Transverse colon (tissue), 4 donors: ENCODE results near the gene PNPT1. TPM values are rescaled to one million over a fixed set of nuclear protein-coding genes. Genes with fewer than 3 reads are reported as not detected.
A peak's percentile ranks its signal among the peaks of the same experiment; 100 is the strongest.
"Not testable (repeated sequence)": the region's sequence is repeated elsewhere in the genome, so short reads cannot be mapped to it uniquely, and the experiment has no call there.

Experiments used
- DNase-seq: peaks from one replicate; pipeline ENCODE4 v3.0.0-alpha.2; 2019
- H3K27ac ChIP-seq, 4 donors: fragments of 200-600 bp; sonication (generic); 2 replicates each; pipeline ENCODE4 v1.5.1; 2016 to 2018; ENCODE audit warnings: inconsistent platforms in 4 of 4
- H3K27me3 ChIP-seq: fragments of 200-600 bp; sonication (generic); 2 replicates; pipeline ENCODE4 v1.5.1; 2017; ENCODE audit warnings: inconsistent platforms
- H3K36me3 ChIP-seq, 4 donors: fragments of 200-600 bp; sonication (generic); 2 replicates each; pipeline ENCODE4 v1.5.1; 2017 to 2019; ENCODE audit warnings: inconsistent platforms in 4 of 4
- H3K4me1 ChIP-seq, 4 donors: fragments of 200-600 bp; sonication (generic); 2 replicates each; pipeline ENCODE4 v1.5.1; 2017 to 2020; ENCODE audit warnings: inconsistent platforms in 4 of 4
- H3K4me3 ChIP-seq, 4 donors: fragments of 200-600 bp; sonication (generic); 1 replicate in 1 of 4; 2 replicates in 3 of 4; pipeline versions ENCODE4 v1.5.1 to v1.6.1; 2017 to 2019; ENCODE audit warnings: inconsistent platforms in 4 of 4
- H3K9me3 ChIP-seq, 2 donors: fragments of 200-600 bp; sonication (generic); 2 replicates each; pipeline ENCODE4 v1.5.1; 2017 to 2019; ENCODE audit warnings: inconsistent platforms in 2 of 2
- EP300 ChIP-seq: sonication (generic); formaldehyde crosslinking; IDR thresholded peaks from one replicate; pipeline ENCODE4 v1.6.1; 2017; ENCODE audit warnings: antibody characterized with exemption, low read depth
- POLR2A ChIP-seq: fragments of 450-650 bp; IDR thresholded peaks from one replicate; pipeline ENCODE4 v1.6.1; 2016; ENCODE audit warnings: antibody characterized with exemption, mild to moderate bottlenecking, moderate library complexity
- POLR2AphosphoS5 ChIP-seq, 3 donors: sonication (generic); formaldehyde crosslinking; IDR thresholded peaks; one replicate each; pipeline ENCODE4 v1.6.1; 2016; ENCODE audit warnings: antibody characterized with exemption in 3 of 3
- WGBS, 2 donors: methylation state at CpG; one replicate each; pipeline ENCODE4 v1.1.5; 2018; ENCODE audit warnings: low coverage in 1 of 2; 5-methylcytosine and 5-hydroxymethylcytosine counted together
- in situ Hi-C, 4 donors: fragments of 200-750 bp; cut with MboI; loops; one replicate each; pipeline versions ENCODE4 v1.15.0 to v1.15.1; 2017; ENCODE audit warnings: low sequenced_read_pairs in 3 of 4, low pct_ligation_motif_present in 1 of 4, low pct_unique_long_range_greater_than_20kb in 1 of 4
- intact Hi-C: fragments of 100-400 bp; cut with DNase I; formaldehyde crosslinking; loops from one replicate; pipeline ENCODE4 v1.15.1; 2023; ENCODE audit warnings: low total_unique reads
- total RNA-seq, 4 donors: library from RNA; depleted of rRNA; stranded (reverse); fragments of >200 nt; gene quantifications; one replicate each; pipeline ENCODE4 v1.1.0, GENCODE V29; 2016
- TF ChIP-seq, protein P1 (sequence below), 5 experiments: fragments of 200-600 bp in 3 of 5; fragments of 450-650 bp in 2 of 5; sonication (generic) in 3 of 5; IDR thresholded peaks; 1 replicate in 2 of 5; 2 replicates in 3 of 5; pipeline ENCODE4 v1.5.1; 2016 to 2017; ENCODE audit warnings: antibody characterized with exemption in 5 of 5, inconsistent platforms in 3 of 5, mild to moderate bottlenecking in 2 of 5, moderate library complexity in 1 of 5

PNPT1 gene
- 10 to 100 TPM in 2 of 4 donors, 1 to 10 TPM in 2; 2.2 to 14.9 (median 9.1) TPM for total RNA-seq

DNA sequence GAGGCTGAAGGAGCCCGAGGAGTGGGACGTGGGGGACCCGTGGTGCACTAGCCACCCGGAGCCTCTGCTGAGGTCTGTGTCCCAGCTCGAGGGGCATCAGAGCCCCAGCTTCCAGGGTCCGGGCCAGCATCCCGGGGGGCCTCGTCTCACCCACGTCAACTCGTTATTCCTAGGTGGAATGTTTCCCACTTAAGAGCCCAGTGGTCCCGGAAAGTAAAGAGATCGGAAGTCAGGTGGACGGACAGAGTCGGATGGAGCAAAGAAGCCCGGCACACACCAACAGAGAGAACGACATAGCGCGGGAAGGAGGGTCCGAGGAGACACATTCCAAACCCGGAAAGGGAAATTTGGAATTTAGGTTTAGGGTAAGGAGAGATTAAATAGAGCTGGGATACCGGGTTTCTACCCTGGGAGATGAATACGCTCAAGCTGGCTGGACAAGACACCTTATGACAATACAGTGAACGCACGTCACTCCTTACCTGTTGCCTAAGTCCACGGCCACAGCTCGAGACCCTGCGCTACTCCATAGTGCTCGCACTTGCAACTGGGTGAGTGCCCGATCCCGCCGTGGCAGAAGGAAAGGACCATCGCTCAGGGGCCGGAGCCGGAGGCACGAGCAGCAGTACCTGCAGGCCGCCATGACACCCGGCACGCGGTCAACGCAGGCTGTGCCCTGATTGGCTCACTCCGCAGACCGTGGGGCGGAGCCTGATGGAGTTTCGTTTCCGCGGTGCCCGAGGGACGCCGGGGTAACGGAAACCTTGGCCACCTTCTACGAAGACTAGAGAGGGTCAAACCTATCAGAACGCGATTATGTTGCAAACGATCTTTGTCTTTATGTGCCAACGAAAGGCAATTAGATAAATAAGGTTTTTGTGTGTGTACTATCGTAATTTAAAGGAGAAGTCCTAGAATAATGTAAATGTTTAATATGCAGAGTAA lies at the start of gene PNPT1:
PNPT1 (minus strand) TSS at position 664 of the 945 bp plus-strand sequence; CDS start at position 643, 21 bp downstream.
- peak within 1 kb of the TSS; percentile 27 to 77 (median 55) for H3K4me3 ChIP-seq
- H3K9me3 ChIP-seq: no peaks in the 10 kb centered on the region
- peaks cover 0 to 17% (median 13%) of the 10 kb centered on the region in 4 donors for H3K4me1 ChIP-seq
- no peaks in the 10 kb centered on the region for H3K27me3 ChIP-seq
- WGBS, 2 donors: 1% methylated on average over 14 to 40 of the region's 56 CpGs
- in situ Hi-C loops: no loop called here
- DNase-seq: peak; percentile 94
- no peaks in the 10 kb centered on the region for H3K36me3 ChIP-seq
- TF ChIP-seq EP300: no peak
- TF ChIP-seq POLR2AphosphoS5 (IDR thresholded peaks at IDR 0.05): peak; percentile 66 to 79 (median 78)
- TF ChIP-seq, protein P1, sequence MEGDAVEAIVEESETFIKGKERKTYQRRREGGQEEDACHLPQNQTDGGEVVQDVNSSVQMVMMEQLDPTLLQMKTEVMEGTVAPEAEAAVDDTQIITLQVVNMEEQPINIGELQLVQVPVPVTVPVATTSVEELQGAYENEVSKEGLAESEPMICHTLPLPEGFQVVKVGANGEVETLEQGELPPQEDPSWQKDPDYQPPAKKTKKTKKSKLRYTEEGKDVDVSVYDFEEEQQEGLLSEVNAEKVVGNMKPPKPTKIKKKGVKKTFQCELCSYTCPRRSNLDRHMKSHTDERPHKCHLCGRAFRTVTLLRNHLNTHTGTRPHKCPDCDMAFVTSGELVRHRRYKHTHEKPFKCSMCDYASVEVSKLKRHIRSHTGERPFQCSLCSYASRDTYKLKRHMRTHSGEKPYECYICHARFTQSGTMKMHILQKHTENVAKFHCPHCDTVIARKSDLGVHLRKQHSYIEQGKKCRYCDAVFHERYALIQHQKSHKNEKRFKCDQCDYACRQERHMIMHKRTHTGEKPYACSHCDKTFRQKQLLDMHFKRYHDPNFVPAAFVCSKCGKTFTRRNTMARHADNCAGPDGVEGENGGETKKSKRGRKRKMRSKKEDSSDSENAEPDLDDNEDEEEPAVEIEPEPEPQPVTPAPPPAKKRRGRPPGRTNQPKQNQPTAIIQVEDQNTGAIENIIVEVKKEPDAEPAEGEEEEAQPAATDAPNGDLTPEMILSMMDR (IDR thresholded peaks at IDR 0.05): peak in 1 of 5 experiments; percentile 10
- peak; percentile 57 for TF ChIP-seq POLR2A
- intact Hi-C loops: no loop called here
- H3K27ac ChIP-seq: peak within 1 kb of the TSS; percentile 2 to 66 (median 36)

DNA sequence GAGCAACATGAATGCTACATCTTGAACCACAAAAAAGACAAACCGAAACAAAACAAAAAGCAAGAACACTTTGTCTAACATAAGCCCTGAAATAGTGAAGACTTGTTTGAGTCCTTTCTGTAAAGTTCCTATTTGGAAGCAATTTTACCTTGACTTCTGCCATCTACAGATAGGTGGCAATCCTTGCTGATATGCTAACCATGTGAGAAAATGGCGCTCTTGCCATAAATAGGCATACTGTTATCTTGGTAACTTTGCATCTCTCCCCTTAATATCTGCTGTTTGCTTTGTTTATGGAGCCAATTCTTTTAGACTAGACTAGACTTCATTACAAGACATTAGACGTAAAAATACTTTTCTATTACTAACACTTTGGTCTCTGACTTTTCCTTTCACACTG lies 49.4 kb upstream of the PNPT1 start:
- in situ Hi-C loops (no loop called here), intact Hi-C loops (no loop called here)
- Histone ChIP-seq H3K9me3 (no peaks in the 10 kb centered on the region), H3K4me3 (no peak overlapping the region), H3K27me3 (no peaks in the 10 kb centered on the region), H3K36me3 (no peaks in the 10 kb centered on the region), H3K27ac (no peak overlapping the region), H3K4me1 (no peaks in the 10 kb centered on the region)
- WGBS, 2 donors: 88 to 90% methylated on average over 2 to 3 of the region's 3 CpGs
- DNase-seq: no peak
- no peak for TF ChIP-seq POLR2A
- TF ChIP-seq, protein P1 (IDR thresholded peaks at IDR 0.05): no peak
- no peak for TF ChIP-seq POLR2AphosphoS5 (IDR thresholded peaks at IDR 0.05)
- no peak for TF ChIP-seq EP300

DNA sequence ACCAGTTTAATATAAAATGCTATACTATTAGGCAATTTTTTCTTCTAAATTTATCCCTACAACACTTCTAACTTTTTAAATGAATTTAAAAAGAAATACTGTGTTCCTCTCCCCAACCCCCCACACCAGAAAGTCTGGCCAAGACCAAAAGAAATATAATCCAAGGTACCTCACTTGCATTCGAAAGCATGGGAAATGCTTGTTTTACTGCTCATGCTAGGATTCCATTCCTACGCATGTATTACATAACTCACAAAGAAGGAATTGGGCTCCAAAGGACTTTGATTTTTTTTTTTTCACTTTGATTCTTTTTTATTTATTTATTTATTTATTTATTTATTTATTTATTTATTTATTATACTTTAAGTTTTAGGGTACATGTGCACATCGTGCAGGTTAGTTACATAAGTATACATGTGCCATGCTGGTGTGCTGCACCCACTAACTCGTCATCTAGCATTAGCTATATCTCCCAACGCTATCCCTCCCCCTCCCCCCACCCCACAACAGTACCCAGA lies 42.4 kb upstream of the PNPT1 start:
- H3K9me3 ChIP-seq, H3K4me1 ChIP-seq, in situ Hi-C loops, H3K27ac ChIP-seq, DNase-seq, H3K4me3 ChIP-seq, H3K36me3 ChIP-seq, H3K27me3 ChIP-seq, intact Hi-C loops: not testable (repeated sequence)
- WGBS, 2 donors: 81 to 93% methylated on average over 3 to 5 of the region's 5 CpGs

DNA sequence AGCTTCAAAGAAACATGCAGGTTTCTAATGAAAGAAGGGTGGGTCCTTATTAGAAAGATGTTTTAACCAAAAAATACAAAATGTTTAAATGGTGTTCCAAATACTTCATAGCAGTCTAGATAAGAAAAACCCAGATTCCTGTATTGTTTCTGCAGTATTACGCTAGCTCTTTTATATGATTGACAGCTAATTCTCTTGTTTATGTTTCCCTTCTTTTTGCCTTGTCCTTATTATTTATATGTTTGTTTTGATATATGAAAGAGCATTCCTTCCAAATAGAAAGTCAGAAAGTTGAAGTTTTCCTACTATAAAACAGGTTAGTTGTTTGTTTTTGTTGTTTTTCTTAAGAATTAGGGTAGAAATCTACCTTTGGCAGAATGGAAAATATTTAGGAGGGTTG lies 41.1 kb upstream of the PNPT1 start:
- H3K27ac ChIP-seq: no peak overlapping the region
- 94% methylated on average over 1 of the region's 1 CpG for WGBS, 2 donors
- no peaks in the 10 kb centered on the region for H3K9me3 ChIP-seq
- intact Hi-C loops (no loop called here), in situ Hi-C loops (no loop called here)
- TF ChIP-seq, protein P1 (IDR thresholded peaks at IDR 0.05): no peak
- TF ChIP-seq EP300: no peak
- no peak for TF ChIP-seq POLR2A
- no peak for TF ChIP-seq POLR2AphosphoS5 (IDR thresholded peaks at IDR 0.05)
- H3K27me3 ChIP-seq: no peaks in the 10 kb centered on the region
- H3K4me1 ChIP-seq: no peaks in the 10 kb centered on the region
- H3K36me3 ChIP-seq: no peaks in the 10 kb centered on the region
- H3K4me3 ChIP-seq: no peak overlapping the region
- DNase-seq: no peak
